Measurements from ENCODE around the gene POLA2.

POLA2 gene

GRCh38 chr11:65217441-65218423 lies 44.0 kb upstream of the POLA2 start:
- no peak for DNase-seq (ENCODE audit: low read depth, low spot score)
- no peak overlapping the region for H3K4me3 ChIP-seq
- H3K9me3 ChIP-seq (ENCODE audit: low read depth, low read length): no peaks in the 10 kb centered on the region
- H3K36me3 ChIP-seq (ENCODE audit: insufficient read depth, low read length): no peaks in the 10 kb centered on the region
- H3K27ac ChIP-seq: no peak overlapping the region
- TF ChIP-seq FOXP2 (optimal IDR thresholded peaks at IDR 0.05; ENCODE audit: control extremely low read depth, extremely low read length, insufficient read depth) (no peak), POLR2AphosphoS5 (IDR thresholded peaks at IDR 0.05; ENCODE audit: borderline replicate concordance, low read depth, low read length) (no peak), EZH2 (IDR thresholded peaks at IDR 0.05) (no peak)
- H3K9ac ChIP-seq (ENCODE audit: insufficient read length): no peak overlapping the region

GRCh38 chr11:65218446-65218845 lies 43.3 kb upstream of the POLA2 start:
- no peaks in the 10 kb centered on the region for H3K9me3 ChIP-seq (ENCODE audit: low read depth, low read length)

DNA sequence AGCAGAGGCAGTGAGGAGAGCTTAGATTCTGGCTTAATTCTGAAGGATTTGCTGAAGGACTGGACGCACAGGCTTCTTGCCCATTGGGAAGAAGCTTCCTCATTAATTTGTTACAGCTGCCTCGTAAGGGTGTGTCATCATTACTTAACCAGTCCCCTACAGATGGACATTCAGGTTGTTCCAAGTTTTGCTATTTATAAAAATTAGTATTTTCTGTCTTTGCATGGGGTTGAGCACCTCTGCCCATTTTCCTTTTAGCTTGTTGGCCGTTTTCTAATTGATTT lies 41.9 kb upstream of the POLA2 start:
- H3K9ac ChIP-seq (ENCODE audit: insufficient read length): no peak overlapping the region
- no peaks in the 10 kb centered on the region for H3K36me3 ChIP-seq (ENCODE audit: insufficient read depth, low read length)
- H3K4me3 ChIP-seq: no peak overlapping the region
- TF ChIP-seq FOXP2 (optimal IDR thresholded peaks at IDR 0.05; ENCODE audit: control extremely low read depth, extremely low read length, insufficient read depth) (no peak), POLR2AphosphoS5 (IDR thresholded peaks at IDR 0.05; ENCODE audit: borderline replicate concordance, low read depth, low read length) (no peak)
- no peak overlapping the region for H3K27ac ChIP-seq
- DNase-seq (ENCODE audit: low read depth, low spot score): no peak
- H3K9me3 ChIP-seq (ENCODE audit: low read depth, low read length): no peaks in the 10 kb centered on the region

More at GRCh38 chr11:65218446-65218845, 43.3 kb upstream of the POLA2 start:
- Histone ChIP-seq H3K36me3 (ENCODE audit: insufficient read depth, low read length) (no peaks in the 10 kb centered on the region), H3K9ac (ENCODE audit: insufficient read length) (no peak overlapping the region), H3K27ac (no peak overlapping the region), H3K4me3 (no peak overlapping the region)
- no peak for DNase-seq (ENCODE audit: low read depth, low spot score)
- TF ChIP-seq FOXP2 (optimal IDR thresholded peaks at IDR 0.05; ENCODE audit: control extremely low read depth, extremely low read length, insufficient read depth) (no peak), POLR2AphosphoS5 (IDR thresholded peaks at IDR 0.05; ENCODE audit: borderline replicate concordance, low read depth, low read length) (no peak), EZH2 (IDR thresholded peaks at IDR 0.05) (no peak)

DNA sequence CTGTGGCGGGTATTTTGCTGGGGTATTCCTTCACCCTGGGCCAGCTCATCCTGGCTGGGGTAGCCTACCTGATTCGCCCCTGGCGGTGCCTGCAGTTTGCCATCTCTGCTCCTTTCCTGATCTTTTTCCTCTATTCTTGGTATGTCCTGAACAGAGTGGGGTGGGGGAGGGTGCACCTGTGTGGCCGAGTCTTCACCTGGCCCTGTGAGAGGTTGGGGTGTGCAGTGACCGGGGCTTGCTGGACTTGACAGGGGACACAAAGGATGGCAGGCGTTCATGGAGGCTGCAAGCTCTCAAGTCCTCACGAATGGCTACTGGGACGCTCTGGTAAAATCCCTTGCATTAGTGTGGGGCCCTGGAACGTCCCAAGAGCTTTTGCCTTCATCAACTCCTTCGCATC lies 40.7 kb upstream of the POLA2 start:
- no peaks in the 10 kb centered on the region for H3K9me3 ChIP-seq (ENCODE audit: low read depth, low read length)
- no peaks in the 10 kb centered on the region for H3K36me3 ChIP-seq (ENCODE audit: insufficient read depth, low read length)
- H3K27ac ChIP-seq: no peak overlapping the region
- no peak overlapping the region for H3K9ac ChIP-seq (ENCODE audit: insufficient read length)
- H3K4me3 ChIP-seq: no peak overlapping the region
- TF ChIP-seq POLR2AphosphoS5 (IDR thresholded peaks at IDR 0.05; ENCODE audit: borderline replicate concordance, low read depth, low read length): no peak
- TF ChIP-seq EZH2 (IDR thresholded peaks at IDR 0.05): no peak
- no peak for TF ChIP-seq FOXP2 (optimal IDR thresholded peaks at IDR 0.05; ENCODE audit: control extremely low read depth, extremely low read length, insufficient read depth)
- no peak for DNase-seq (ENCODE audit: low read depth, low spot score)

DNA sequence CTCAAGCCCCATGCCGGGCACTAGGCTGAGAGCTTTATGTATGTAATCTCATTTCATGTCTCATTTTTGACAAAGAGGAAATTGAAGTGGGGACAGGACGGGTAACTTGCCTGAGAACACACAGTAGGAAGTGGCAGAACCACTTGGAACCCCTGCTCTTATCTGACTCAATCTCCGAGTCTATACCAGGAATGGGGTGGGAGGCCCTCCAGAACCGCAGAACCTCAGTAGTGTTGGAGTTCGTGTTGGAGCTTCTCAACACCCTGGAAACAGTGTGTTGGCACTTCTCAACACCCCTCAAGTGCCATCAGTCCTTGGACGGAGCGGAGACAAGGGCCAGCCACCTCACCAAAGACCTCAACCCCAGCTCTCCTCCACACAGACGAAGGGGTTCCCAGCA lies 38.8 kb upstream of the POLA2 start:
- Histone ChIP-seq H3K9ac (ENCODE audit: insufficient read length) (no peak overlapping the region), H3K9me3 (ENCODE audit: low read depth, low read length) (no peaks in the 10 kb centered on the region), H3K27ac (no peak overlapping the region), H3K4me3 (no peak overlapping the region), H3K36me3 (ENCODE audit: insufficient read depth, low read length) (no peaks in the 10 kb centered on the region)
- DNase-seq (ENCODE audit: low read depth, low spot score): no peak
- TF ChIP-seq POLR2AphosphoS5 (IDR thresholded peaks at IDR 0.05; ENCODE audit: borderline replicate concordance, low read depth, low read length): no peak
- TF ChIP-seq FOXP2 (optimal IDR thresholded peaks at IDR 0.05; ENCODE audit: control extremely low read depth, extremely low read length, insufficient read depth): no peak
- TF ChIP-seq EZH2 (IDR thresholded peaks at IDR 0.05): no peak

- H3K9me3 ChIP-seq (ENCODE audit: low read depth, low read length): no peaks in the 10 kb centered on the region
- no peak for TF ChIP-seq FOXP2 (optimal IDR thresholded peaks at IDR 0.05; ENCODE audit: control extremely low read depth, extremely low read length, insufficient read depth)
- TF ChIP-seq POLR2AphosphoS5 (IDR thresholded peaks at IDR 0.05; ENCODE audit: borderline replicate concordance, low read depth, low read length): no peak
- TF ChIP-seq EZH2 (IDR thresholded peaks at IDR 0.05): no peak
- H3K27ac ChIP-seq: no peak overlapping the region
- H3K36me3 ChIP-seq (ENCODE audit: insufficient read depth, low read length): no peaks in the 10 kb centered on the region
- no peak overlapping the region for H3K9ac ChIP-seq (ENCODE audit: insufficient read length)
- DNase-seq (ENCODE audit: low read depth, low spot score): no peak
- no peak overlapping the region for H3K4me3 ChIP-seq
These were observed 36.9 kb upstream of the POLA2 start for GRCh38 chr11:65224930-65225278.

DNA sequence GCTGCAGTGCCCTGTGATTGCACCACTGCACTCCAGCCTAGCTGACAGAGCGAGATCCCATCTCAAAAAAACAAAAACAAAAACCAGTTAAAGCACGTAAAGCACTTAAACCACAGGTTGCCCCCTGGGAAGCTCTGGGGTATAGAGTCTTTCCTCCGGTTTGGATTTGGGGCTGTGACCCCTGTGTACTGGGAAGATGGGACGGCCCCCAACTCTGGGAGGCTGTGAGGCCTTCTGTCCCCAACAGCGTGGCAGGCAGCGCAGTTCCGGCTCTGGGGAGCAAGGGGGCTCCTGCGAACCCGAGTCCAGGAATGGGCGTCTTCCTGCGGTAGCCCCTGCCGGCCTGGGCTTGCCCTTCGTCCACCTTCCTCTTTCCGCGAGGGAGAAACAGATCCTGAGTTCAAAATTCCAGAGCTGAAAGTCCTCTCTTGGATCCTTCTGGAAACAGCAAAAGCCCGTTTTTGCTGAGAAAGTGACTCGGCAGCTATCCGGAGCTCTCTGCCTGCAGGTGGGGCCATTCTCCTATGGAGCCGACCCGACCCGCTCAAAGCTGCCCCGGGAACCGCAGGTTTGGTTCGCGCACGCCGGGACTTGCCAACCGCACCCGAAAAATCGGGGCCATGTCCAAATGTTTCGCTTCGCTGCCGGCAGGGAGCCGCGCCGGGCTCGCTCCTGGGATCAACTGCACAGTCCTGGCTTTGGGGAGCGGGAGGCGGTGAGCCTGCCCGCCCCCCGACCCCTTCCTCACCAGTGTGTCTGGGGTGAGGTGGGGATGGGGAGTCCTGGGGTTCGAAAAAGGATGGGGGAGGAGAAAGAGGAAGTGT lies 36.3 kb upstream of the POLA2 start:
- Histone ChIP-seq H3K27ac (no peak overlapping the region), H3K4me3 (no peak overlapping the region), H3K9me3 (ENCODE audit: low read depth, low read length) (no peaks in the 10 kb centered on the region), H3K9ac (ENCODE audit: insufficient read length) (no peak overlapping the region), H3K36me3 (ENCODE audit: insufficient read depth, low read length) (no peaks in the 10 kb centered on the region)
- TF ChIP-seq EZH2 (IDR thresholded peaks at IDR 0.05) (no peak), FOXP2 (optimal IDR thresholded peaks at IDR 0.05; ENCODE audit: control extremely low read depth, extremely low read length, insufficient read depth) (no peak), POLR2AphosphoS5 (IDR thresholded peaks at IDR 0.05; ENCODE audit: borderline replicate concordance, low read depth, low read length) (no peak)
- DNase-seq (ENCODE audit: low read depth, low spot score): no peak

DNA sequence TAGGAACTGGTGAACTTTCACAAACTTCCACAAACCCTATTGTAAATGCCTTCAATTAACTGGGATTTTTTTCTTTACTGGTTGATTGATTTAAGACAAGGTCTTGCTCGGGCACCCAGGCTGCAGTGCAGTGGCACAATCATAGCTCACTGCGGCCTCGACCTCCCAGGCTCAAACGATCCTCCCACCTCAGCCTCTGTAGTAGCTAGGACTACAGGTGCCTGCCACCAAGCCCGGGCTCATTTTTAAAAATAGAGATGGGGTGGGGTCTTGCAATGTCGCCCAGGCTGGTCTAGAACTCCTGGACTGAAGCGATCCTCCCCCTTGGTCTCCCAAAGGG lies 35.7 kb upstream of the POLA2 start:
- Histone ChIP-seq H3K9me3 (ENCODE audit: low read depth, low read length) (no peaks in the 10 kb centered on the region), H3K27ac (no peak overlapping the region), H3K36me3 (ENCODE audit: insufficient read depth, low read length) (no peaks in the 10 kb centered on the region), H3K4me3 (no peak overlapping the region), H3K9ac (ENCODE audit: insufficient read length) (no peak overlapping the region)
- DNase-seq (ENCODE audit: low read depth, low spot score): no peak
- TF ChIP-seq EZH2 (IDR thresholded peaks at IDR 0.05) (no peak), FOXP2 (optimal IDR thresholded peaks at IDR 0.05; ENCODE audit: control extremely low read depth, extremely low read length, insufficient read depth) (no peak), POLR2AphosphoS5 (IDR thresholded peaks at IDR 0.05; ENCODE audit: borderline replicate concordance, low read depth, low read length) (no peak)

Measured in SK-N-MC (cell line).